ENCODE measurements around the gene TAAR1. TPM values are rescaled to one million over a fixed set of nuclear protein-coding genes. Genes with fewer than 3 reads are reported as not detected.

Gene TAAR1
- total and polyA plus RNA-seq, 2 donors (not counting 1 experiment from before 2014, with no cell fraction given): not detected

- H3K79me2 ChIP-seq (ENCODE audit: control insufficient read depth, insufficient read depth, low read length): no peaks in the 10 kb centered on the region
- peaks cover 2% of the 10 kb centered on the region for H3K27me3 ChIP-seq (ENCODE audit: control insufficient read depth, insufficient read depth, low read length)
Measured at GRCh38 chr6:132612449-132613108, 46.4 kb downstream of the TAAR1 start.

DNA sequence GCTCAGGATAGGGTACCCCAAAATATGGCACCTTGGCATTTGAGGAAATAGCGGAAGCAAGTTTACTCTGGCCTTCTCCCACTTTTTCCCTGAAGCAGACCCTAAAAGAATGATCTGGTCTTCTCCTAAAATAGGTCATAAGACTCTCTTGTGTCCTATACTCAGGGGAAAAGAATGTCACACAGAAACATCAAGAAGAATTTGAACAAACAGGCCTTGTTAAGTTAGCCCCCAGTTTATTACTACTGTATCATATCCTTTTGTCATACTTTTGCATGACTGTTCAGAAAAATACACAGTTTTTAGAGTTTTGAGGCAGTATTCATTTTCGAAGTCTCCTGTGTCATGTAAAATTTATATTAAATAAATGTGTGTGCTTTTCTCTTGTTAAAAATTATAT, 47.4 kb downstream of the TAAR1 start:
- DNase-seq (ENCODE audit: low read depth in 2 of 2): no peak
- Histone ChIP-seq H4K20me1 (ENCODE audit: control insufficient read depth, extremely low read depth, insufficient read depth, low read length) (no peaks in the 10 kb centered on the region), H3K9me3 (ENCODE audit: control insufficient read depth, insufficient read depth, low read depth, low read length) (no peaks in the 10 kb centered on the region), H2AFZ (ENCODE audit: low read length) (no peak overlapping the region), H3K4me2 (ENCODE audit: extremely low read depth, insufficient read depth, low read length) (no peak overlapping the region), H3K79me2 (ENCODE audit: control insufficient read depth, insufficient read depth, low read length) (no peaks in the 10 kb centered on the region), H3K4me1 (ENCODE audit: control insufficient read depth, extremely low read depth, insufficient read depth, low read length) (no peaks in the 10 kb centered on the region), H3K27ac (ENCODE audit: insufficient read depth, low read length) (no peak overlapping the region), H3K36me3 (ENCODE audit: control insufficient read depth, insufficient read depth, low read length) (no peaks in the 10 kb centered on the region), H3K27me3 (ENCODE audit: control insufficient read depth, insufficient read depth, low read length) (peaks cover 2% of the 10 kb centered on the region), H3K4me3 (replicated peaks in 1 of 4; ENCODE audit: control extremely low read depth in 1 of 4, insufficient read depth in 1 of 4, low read depth in 3 of 4, low read length in 4 of 4) (no peak overlapping the region), H3K9ac (ENCODE audit: insufficient read depth, low read length) (no peak overlapping the region)
- TF ChIP-seq, protein P1, sequence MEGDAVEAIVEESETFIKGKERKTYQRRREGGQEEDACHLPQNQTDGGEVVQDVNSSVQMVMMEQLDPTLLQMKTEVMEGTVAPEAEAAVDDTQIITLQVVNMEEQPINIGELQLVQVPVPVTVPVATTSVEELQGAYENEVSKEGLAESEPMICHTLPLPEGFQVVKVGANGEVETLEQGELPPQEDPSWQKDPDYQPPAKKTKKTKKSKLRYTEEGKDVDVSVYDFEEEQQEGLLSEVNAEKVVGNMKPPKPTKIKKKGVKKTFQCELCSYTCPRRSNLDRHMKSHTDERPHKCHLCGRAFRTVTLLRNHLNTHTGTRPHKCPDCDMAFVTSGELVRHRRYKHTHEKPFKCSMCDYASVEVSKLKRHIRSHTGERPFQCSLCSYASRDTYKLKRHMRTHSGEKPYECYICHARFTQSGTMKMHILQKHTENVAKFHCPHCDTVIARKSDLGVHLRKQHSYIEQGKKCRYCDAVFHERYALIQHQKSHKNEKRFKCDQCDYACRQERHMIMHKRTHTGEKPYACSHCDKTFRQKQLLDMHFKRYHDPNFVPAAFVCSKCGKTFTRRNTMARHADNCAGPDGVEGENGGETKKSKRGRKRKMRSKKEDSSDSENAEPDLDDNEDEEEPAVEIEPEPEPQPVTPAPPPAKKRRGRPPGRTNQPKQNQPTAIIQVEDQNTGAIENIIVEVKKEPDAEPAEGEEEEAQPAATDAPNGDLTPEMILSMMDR (conservative IDR thresholded peaks at IDR 0.05 in 1 of 2, IDR thresholded peaks at IDR 0.05 in 1 of 2; ENCODE audit: low read depth in 1 of 2, low read length in 2 of 2): no peak
- no peak for TF ChIP-seq EZH2 (IDR thresholded peaks at IDR 0.05; ENCODE audit: low read length, missing control alignments)

More at GRCh38 chr6:132612449-132613108, 46.4 kb downstream of the TAAR1 start:
- Histone ChIP-seq H3K36me3 (ENCODE audit: control insufficient read depth, insufficient read depth, low read length) (no peaks in the 10 kb centered on the region), H2AFZ (ENCODE audit: low read length) (no peak overlapping the region), H3K9ac (ENCODE audit: insufficient read depth, low read length) (no peak overlapping the region), H3K4me1 (ENCODE audit: control insufficient read depth, extremely low read depth, insufficient read depth, low read length) (no peaks in the 10 kb centered on the region), H3K27ac (ENCODE audit: insufficient read depth, low read length) (no peak overlapping the region), H4K20me1 (ENCODE audit: control insufficient read depth, extremely low read depth, insufficient read depth, low read length) (no peaks in the 10 kb centered on the region), H3K9me3 (ENCODE audit: control insufficient read depth, insufficient read depth, low read depth, low read length) (no peaks in the 10 kb centered on the region), H3K4me2 (ENCODE audit: extremely low read depth, insufficient read depth, low read length) (no peak overlapping the region), H3K4me3 (replicated peaks in 1 of 4; ENCODE audit: control extremely low read depth in 1 of 4, insufficient read depth in 1 of 4, low read depth in 3 of 4, low read length in 4 of 4) (no peak overlapping the region)
- TF ChIP-seq EZH2 (IDR thresholded peaks at IDR 0.05; ENCODE audit: low read length, missing control alignments): no peak
- TF ChIP-seq, protein P1 (conservative IDR thresholded peaks at IDR 0.05 in 1 of 2, IDR thresholded peaks at IDR 0.05 in 1 of 2; ENCODE audit: low read depth in 1 of 2, low read length in 2 of 2): no peak
- DNase-seq (ENCODE audit: low read depth in 2 of 2): no peak

DNA sequence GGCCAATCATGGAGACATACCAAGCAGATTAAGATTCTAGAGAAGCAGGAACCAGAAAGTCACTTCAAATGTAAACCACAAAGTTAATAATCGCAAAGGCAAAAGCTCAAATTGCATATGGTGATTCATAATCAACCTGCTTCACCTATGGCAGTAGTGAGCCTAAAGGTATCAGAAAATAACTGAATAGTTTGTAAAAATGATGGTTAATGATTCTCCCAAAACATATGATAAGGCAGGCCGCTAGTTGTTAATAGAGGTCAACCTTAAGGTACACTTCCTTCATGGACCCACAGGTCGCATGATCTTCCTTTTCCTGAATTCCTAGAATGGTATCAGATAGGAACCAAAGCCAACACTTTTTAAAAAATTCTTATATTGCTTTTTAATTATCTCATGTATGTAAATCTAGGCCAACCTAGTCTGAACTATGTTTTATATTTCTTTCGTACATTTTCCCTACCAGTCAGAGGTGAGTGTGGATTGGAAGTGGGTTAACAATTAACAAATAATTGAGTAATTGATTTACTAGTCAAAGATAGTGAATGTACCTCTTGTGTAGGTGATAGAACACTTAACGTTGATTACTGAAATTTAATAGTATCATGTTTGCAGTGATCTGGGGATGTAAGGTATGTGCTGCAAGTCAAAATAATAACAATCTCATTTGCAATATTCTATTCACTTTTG, 51.3 kb downstream of the TAAR1 start:
- Histone ChIP-seq H3K4me2 (ENCODE audit: extremely low read depth, insufficient read depth, low read length) (no peak overlapping the region), H3K4me1 (ENCODE audit: control insufficient read depth, extremely low read depth, insufficient read depth, low read length) (no peaks in the 10 kb centered on the region), H3K9me3 (ENCODE audit: control insufficient read depth, insufficient read depth, low read depth, low read length) (no peaks in the 10 kb centered on the region), H3K27ac (ENCODE audit: insufficient read depth, low read length) (no peak overlapping the region), H3K79me2 (ENCODE audit: control insufficient read depth, insufficient read depth, low read length) (no peaks in the 10 kb centered on the region), H3K27me3 (ENCODE audit: control insufficient read depth, insufficient read depth, low read length) (no peaks in the 10 kb centered on the region), H3K9ac (ENCODE audit: insufficient read depth, low read length) (no peak overlapping the region), H4K20me1 (ENCODE audit: control insufficient read depth, extremely low read depth, insufficient read depth, low read length) (no peaks in the 10 kb centered on the region), H3K4me3 (replicated peaks in 1 of 4; ENCODE audit: control extremely low read depth in 1 of 4, insufficient read depth in 1 of 4, low read depth in 3 of 4, low read length in 4 of 4) (no peak overlapping the region), H2AFZ (ENCODE audit: low read length) (no peak overlapping the region), H3K36me3 (ENCODE audit: control insufficient read depth, insufficient read depth, low read length) (no peaks in the 10 kb centered on the region)
- DNase-seq (ENCODE audit: low read depth in 2 of 2): no peak
- TF ChIP-seq, protein P1 (conservative IDR thresholded peaks at IDR 0.05 in 1 of 2, IDR thresholded peaks at IDR 0.05 in 1 of 2; ENCODE audit: low read depth in 1 of 2, low read length in 2 of 2): no peak
- no peak for TF ChIP-seq EZH2 (IDR thresholded peaks at IDR 0.05; ENCODE audit: low read length, missing control alignments)

Measured in fibroblast of lung (primary cell).